Measurements from ENCODE around the gene PPFIA2.

The PPFIA2 gene

DNA sequence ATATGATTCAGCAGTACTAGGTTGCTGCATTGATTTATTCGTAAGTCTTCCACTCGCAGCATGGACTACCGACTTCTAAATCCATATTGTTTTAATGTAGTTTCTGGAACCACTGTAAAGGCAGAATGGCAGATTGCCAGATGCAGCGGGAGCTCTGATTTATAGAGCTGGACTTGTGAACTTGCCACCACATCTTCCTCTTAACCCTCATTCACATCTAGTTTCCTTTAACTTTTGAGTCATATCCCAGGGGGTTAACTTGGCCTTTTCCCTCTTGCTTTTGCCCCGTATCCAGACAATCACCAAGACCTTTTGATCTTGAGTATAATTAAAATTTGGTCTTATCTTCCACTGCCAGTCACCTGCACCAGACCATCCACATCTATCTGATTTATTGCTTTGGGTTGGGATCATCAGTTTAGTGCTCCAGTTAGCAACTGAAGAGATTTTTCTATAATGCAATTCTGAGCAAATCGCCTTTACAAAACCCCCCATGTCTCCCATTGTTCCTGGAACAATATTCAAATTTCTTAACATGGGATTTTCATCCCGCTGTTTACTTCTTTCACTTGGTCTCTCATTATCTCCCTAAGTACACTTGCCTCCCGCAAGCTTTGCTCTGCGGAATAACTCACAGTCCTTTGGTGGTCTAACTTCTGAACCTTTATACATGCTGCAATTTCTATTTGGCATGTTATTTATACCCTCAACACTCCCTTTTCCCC lies 550.8 kb downstream of the PPFIA2 start:
- DNase-seq (ENCODE audit: low spot score) = no peak
